Heart left ventricle (tissue), 13 donors: ENCODE data around the gene TDRD9.

Experiments
- CTCF ChIP-seq, 12 donors: fragments of 200-600 bp; sonication (generic) in 4 of 12; IDR thresholded peaks; one replicate each; pipeline versions ENCODE4 v1.5.0 to v1.8.0; 2018 to 2022; ENCODE audit warnings: antibody characterized with exemption in 12 of 12, mild to moderate bottlenecking in 5 of 12
- POLR2A ChIP-seq, 2 donors: fragments of 450-650 bp; IDR thresholded peaks; one replicate each; pipeline ENCODE4 v1.6.1; 2017; ENCODE audit warnings: antibody characterized with exemption in 2 of 2, mild to moderate bottlenecking in 2 of 2, moderate library complexity in 2 of 2
- donor health status: ischemic (EF 13 %, LVEDD 7.1; RV severe dilation, severe dysfunction).
- donor health status: DM: no; HTN: yes; CAD: no.
- donor health status: DM: no; HTN: no; CAD: no.
- donor health status: ischemic (EF 25% LVEDD 6.9; RV normal size, moderate dysfunction).
- donor health status: ischemic (EF 25% LVEDD 5.7; RV mildly dilated, moderate dysfunction).
- donor health status: ischemic (EF 35%, LVEDD 5.7; RV mildly dilated, moderate dysfunction).
- donor health status: nonischemic (EF 11% LVEDD 7.7; RV severe dilation, severe dysfunction).
- donor health status: DM: yes; HTN: yes; CAD: no.
- donor health status: PGD.
- donor health status: ischemic (EF 29% LVEDD 5.4; RV normal size, mild dysfunction).
- donor health status: nonischemic (EF 23%, LVEDD 6.1; RV moderate dilation, normal function).

- TF ChIP-seq POLR2A (IDR thresholded peaks at IDR 0.05) (no peak), CTCF (IDR thresholded peaks at IDR 0.05) (no peak)
Observed at GRCh38 chr14:103973354-103973753, 45.1 kb downstream of the TDRD9 start.
